ENCODE measurements around the gene C16orf95. TPM values are rescaled to one million over a fixed set of nuclear protein-coding genes. Genes with fewer than 3 reads are reported as not detected.

Gene C16orf95
- total RNA-seq, 2 donors from 2014 or later, result 6.4 to 7.8 TPM

DNA sequence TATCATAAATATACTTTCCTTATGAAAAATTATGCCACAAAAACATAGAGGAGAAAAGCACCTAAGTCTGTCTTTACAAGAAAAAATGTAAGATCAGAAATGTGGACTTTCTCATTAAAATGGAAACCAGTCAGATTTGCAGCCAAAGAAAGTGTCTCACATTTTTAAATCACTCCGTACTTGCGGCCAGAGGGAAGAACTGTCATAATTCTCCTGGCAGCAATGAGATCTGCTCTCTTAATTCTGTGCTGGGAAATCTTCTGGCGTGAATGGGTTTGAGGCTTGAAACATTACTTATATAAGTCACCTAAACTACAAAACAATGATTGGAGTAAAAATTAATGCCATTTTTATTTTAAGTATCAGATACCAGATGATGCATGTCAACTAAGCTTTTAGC is 10.7 kb downstream of the C16orf95 start:
- H3K36me3 Mint-ChIP-seq (ENCODE audit: low read depth), result peaks cover 7% of the 10 kb centered on the region
- Histone ChIP-seq H3K36me3 (ENCODE audit: control insufficient read depth, insufficient read depth, low read length) (no peaks in the 10 kb centered on the region), H3K9me3 (ENCODE audit: control insufficient read depth, low read length) (peaks cover 7% of the 10 kb centered on the region), H3K27ac (ENCODE audit: low read depth, low read length) (no peak overlapping the region), H3K4me3 (ENCODE audit: low read length) (no peak overlapping the region), H3K9ac (ENCODE audit: extremely low read depth, low read length, poor library complexity, severe bottlenecking) (no peak overlapping the region), H3K4me1 (ENCODE audit: control insufficient read depth, insufficient read depth, low read length) (no peaks in the 10 kb centered on the region), H3K27me3 (ENCODE audit: control insufficient read depth, insufficient read depth, low read length, poor library complexity, severe bottlenecking) (no peaks in the 10 kb centered on the region)
- H3K9me3 Mint-ChIP-seq, result peaks cover 7% of the 10 kb centered on the region
- no peaks in the 10 kb centered on the region for H3K27me3 Mint-ChIP-seq (ENCODE audit: insufficient read depth)
- H3K4me3 Mint-ChIP-seq, result no peak overlapping the region
- TF ChIP-seq, protein P1, sequence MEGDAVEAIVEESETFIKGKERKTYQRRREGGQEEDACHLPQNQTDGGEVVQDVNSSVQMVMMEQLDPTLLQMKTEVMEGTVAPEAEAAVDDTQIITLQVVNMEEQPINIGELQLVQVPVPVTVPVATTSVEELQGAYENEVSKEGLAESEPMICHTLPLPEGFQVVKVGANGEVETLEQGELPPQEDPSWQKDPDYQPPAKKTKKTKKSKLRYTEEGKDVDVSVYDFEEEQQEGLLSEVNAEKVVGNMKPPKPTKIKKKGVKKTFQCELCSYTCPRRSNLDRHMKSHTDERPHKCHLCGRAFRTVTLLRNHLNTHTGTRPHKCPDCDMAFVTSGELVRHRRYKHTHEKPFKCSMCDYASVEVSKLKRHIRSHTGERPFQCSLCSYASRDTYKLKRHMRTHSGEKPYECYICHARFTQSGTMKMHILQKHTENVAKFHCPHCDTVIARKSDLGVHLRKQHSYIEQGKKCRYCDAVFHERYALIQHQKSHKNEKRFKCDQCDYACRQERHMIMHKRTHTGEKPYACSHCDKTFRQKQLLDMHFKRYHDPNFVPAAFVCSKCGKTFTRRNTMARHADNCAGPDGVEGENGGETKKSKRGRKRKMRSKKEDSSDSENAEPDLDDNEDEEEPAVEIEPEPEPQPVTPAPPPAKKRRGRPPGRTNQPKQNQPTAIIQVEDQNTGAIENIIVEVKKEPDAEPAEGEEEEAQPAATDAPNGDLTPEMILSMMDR (conservative IDR thresholded peaks at IDR 0.05), result no peak
- WGBS, 2 experiments (ENCODE audit: insufficient coverage in 1 of 2, insufficient read length in 1 of 2), result 92 to 95% methylated on average over 2 to 3 of the region's 3 CpGs
- H3K27ac Mint-ChIP-seq, result no peak overlapping the region
- H3K4me1 Mint-ChIP-seq, result peaks cover 10% of the 10 kb centered on the region
- no peak for DNase-seq

DNA sequence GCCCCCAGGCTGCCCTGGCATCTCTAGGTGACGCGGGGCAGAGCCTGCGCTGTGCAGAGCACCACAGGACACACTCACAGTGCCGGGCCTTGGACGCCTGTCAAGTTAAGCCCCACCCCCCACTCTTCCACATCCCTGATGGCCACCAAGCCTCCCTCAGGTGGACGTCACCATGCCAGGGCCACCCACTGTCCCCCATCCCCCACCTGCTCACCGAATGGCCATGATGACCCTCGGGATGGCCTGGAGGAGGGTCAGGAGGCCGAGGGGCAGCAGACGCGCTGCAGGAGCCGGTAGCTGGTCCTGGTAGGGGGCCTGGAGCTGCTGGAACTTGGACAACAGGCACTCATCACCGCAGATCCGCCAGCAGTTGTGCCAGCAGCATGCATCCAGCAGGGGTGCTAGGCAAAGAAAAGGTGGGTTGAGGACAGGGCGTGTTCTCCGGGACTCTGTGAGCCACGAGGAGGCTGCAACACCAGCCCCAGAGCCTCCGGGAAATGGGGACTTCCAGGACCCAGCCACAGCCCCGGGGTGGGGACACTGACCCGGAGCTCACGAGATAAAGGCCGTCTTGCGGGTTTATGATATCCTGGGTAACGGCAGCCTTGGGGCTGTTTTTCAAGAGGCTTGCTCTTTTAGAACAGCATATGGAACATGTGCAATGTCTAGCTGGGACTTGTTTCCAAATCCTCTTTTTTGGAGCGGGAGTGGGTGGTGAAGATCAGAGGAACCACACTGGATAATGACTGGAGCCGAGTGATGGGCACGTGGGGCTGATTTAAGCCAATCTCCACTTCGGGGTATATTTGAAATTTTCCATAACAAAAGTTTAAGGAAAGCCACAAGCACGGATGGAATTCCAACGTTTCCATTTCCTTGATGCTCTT is 11.4 kb downstream of the C16orf95 start:
- H3K27me3 Mint-ChIP-seq (ENCODE audit: insufficient read depth), result no peaks in the 10 kb centered on the region
- H3K9ac ChIP-seq (ENCODE audit: extremely low read depth, low read length, poor library complexity, severe bottlenecking), result no peak overlapping the region
- no peak overlapping the region for H3K4me3 Mint-ChIP-seq
- H3K27me3 ChIP-seq (ENCODE audit: control insufficient read depth, insufficient read depth, low read length, poor library complexity, severe bottlenecking), result no peaks in the 10 kb centered on the region
- H3K36me3 Mint-ChIP-seq (ENCODE audit: low read depth), result peaks cover 7% of the 10 kb centered on the region
- peaks cover 7% of the 10 kb centered on the region for H3K9me3 ChIP-seq (ENCODE audit: control insufficient read depth, low read length)
- DNase-seq, result peak; percentile 88
- H3K27ac Mint-ChIP-seq, result no peak overlapping the region
- H3K9me3 Mint-ChIP-seq, result peaks cover 7% of the 10 kb centered on the region
- H3K4me1 ChIP-seq (ENCODE audit: control insufficient read depth, insufficient read depth, low read length), result no peaks in the 10 kb centered on the region
- WGBS, 2 experiments (ENCODE audit: insufficient coverage in 1 of 2, insufficient read length in 1 of 2), result 80 to 89% methylated on average over 14 to 30 of the region's 30 CpGs
- TF ChIP-seq, protein P1 (conservative IDR thresholded peaks at IDR 0.05), result peak; percentile 62
- no peaks in the 10 kb centered on the region for H3K36me3 ChIP-seq (ENCODE audit: control insufficient read depth, insufficient read depth, low read length)
- H3K27ac ChIP-seq (ENCODE audit: low read depth, low read length), result no peak overlapping the region
- peaks cover 10% of the 10 kb centered on the region for H3K4me1 Mint-ChIP-seq
- H3K4me3 ChIP-seq (ENCODE audit: low read length), result no peak overlapping the region

DNA sequence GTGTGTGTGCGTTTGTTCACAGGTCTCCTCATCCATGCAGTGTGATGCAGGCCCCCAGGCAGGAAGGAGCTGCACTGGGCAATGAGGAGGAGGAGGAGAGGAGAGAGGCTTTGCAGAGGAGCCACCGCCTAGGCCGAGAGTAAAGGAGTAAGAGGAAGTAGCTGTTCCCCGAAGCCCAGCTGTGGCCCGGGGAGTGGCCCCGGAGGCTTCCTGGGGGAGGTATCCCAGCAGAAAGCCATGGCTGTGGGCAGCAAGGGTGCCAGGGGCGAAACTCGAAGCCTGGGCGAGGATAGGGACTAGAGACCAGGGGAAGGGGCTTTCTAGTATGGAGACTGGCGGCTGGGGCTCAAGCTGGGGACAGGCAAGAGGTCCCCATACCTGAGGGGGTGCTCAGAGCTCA is 12.2 kb downstream of the C16orf95 start:
- H3K27ac Mint-ChIP-seq, result no peak overlapping the region
- 92 to 94% methylated on average over 6 to 10 of the region's 10 CpGs for WGBS, 2 experiments (ENCODE audit: insufficient coverage in 1 of 2, insufficient read length in 1 of 2)
- TF ChIP-seq, protein P1 (conservative IDR thresholded peaks at IDR 0.05), result no peak
- no peaks in the 10 kb centered on the region for H3K27me3 Mint-ChIP-seq (ENCODE audit: insufficient read depth)
- DNase-seq, result no peak
- peaks cover 7% of the 10 kb centered on the region for H3K9me3 ChIP-seq (ENCODE audit: control insufficient read depth, low read length)
- H3K4me3 Mint-ChIP-seq, result no peak overlapping the region
- no peak overlapping the region for H3K27ac ChIP-seq (ENCODE audit: low read depth, low read length)
- H3K4me3 ChIP-seq (ENCODE audit: low read length), result no peak overlapping the region
- no peak overlapping the region for H3K9ac ChIP-seq (ENCODE audit: extremely low read depth, low read length, poor library complexity, severe bottlenecking)
- no peaks in the 10 kb centered on the region for H3K27me3 ChIP-seq (ENCODE audit: control insufficient read depth, insufficient read depth, low read length, poor library complexity, severe bottlenecking)
- H3K9me3 Mint-ChIP-seq, result peaks cover 7% of the 10 kb centered on the region
- peaks cover 10% of the 10 kb centered on the region for H3K4me1 Mint-ChIP-seq
- no peaks in the 10 kb centered on the region for H3K36me3 ChIP-seq (ENCODE audit: control insufficient read depth, insufficient read depth, low read length)
- no peaks in the 10 kb centered on the region for H3K4me1 ChIP-seq (ENCODE audit: control insufficient read depth, insufficient read depth, low read length)
- peaks cover 7% of the 10 kb centered on the region for H3K36me3 Mint-ChIP-seq (ENCODE audit: low read depth)

Data from endodermal cell (in vitro differentiated cells).